Upper lobe of left lung (tissue), 6 donors: Measurements from ENCODE around the gene APOB. TPM values are rescaled to one million over a fixed set of nuclear protein-coding genes. Genes with fewer than 3 reads are reported as not detected.

ENCODE experiments used
- ATAC-seq, 2 donors: fragments of 200-7000 bp; cut with Tn5 transposase; one replicate each; pipeline ENCODE4 v1.9.1; 2022; ENCODE audit warnings: mild to moderate bottlenecking in 2 of 2, moderate library complexity in 2 of 2; ENCODE audit not compliant: low FRiP score in 2 of 2
- DNase-seq, 2 donors: peaks; one replicate each; pipeline ENCODE4 v3.0.0-alpha.2; 2019 to 2020
- H3K27ac ChIP-seq, 4 donors: fragments of 200-600 bp; sonication (generic); one replicate each; pipeline ENCODE4 v1.5.1; 2016 to 2019
- H3K27me3 ChIP-seq, 4 donors: fragments of 200-600 bp; sonication (generic); one replicate each; pipeline ENCODE4 v1.5.1; 2017 to 2019
- H3K36me3 ChIP-seq, 4 donors: fragments of 200-600 bp; sonication (generic); one replicate each; pipeline ENCODE4 v1.5.1; 2016 to 2019
- H3K4me1 ChIP-seq, 4 donors: fragments of 200-600 bp; sonication (generic); one replicate each; pipeline ENCODE4 v1.5.1; 2018 to 2019
- H3K4me3 ChIP-seq, 4 donors: fragments of 200-600 bp; sonication (generic); one replicate each; pipeline ENCODE4 v1.5.1; 2017 to 2019; ENCODE audit warnings: mild to moderate bottlenecking in 2 of 4, moderate library complexity in 1 of 4
- H3K9me3 ChIP-seq, 4 donors: fragments of 200-600 bp; sonication (generic); one replicate each; pipeline ENCODE4 v1.5.1; 2018 to 2019
- CTCF ChIP-seq, 6 experiments: fragments of 450-650 bp in 4 of 6; fragments of 200-600 bp in 2 of 6; sonication (generic) in 2 of 6; IDR thresholded peaks; one replicate each; pipeline ENCODE4 v1.5.1; 2016 to 2019; ENCODE audit warnings: antibody characterized with exemption in 6 of 6
- EP300 ChIP-seq, 4 donors: sonication (generic); formaldehyde crosslinking; IDR thresholded peaks; one replicate each; pipeline ENCODE4 v1.5.1; 2017; ENCODE audit warnings: antibody characterized with exemption in 4 of 4, control low read depth in 2 of 4
- POLR2A ChIP-seq, 4 donors: fragments of 450-650 bp; IDR thresholded peaks; one replicate each; pipeline ENCODE4 v1.5.1; 2016 to 2017; ENCODE audit warnings: antibody characterized with exemption in 4 of 4, mild to moderate bottlenecking in 2 of 4
- POLR2AphosphoS5 ChIP-seq, 2 donors: sonication (generic); formaldehyde crosslinking; IDR thresholded peaks; one replicate each; pipeline ENCODE4 v1.5.1; 2017; ENCODE audit warnings: antibody characterized with exemption in 2 of 2
- WGBS, 2 donors: methylation state at CpG; one replicate each; pipeline ENCODE4 v1.1.5; 2017 to 2018; 5-methylcytosine and 5-hydroxymethylcytosine counted together
- total RNA-seq, 6 donors: library from RNA; depleted of rRNA in 4 of 6; stranded (reverse); fragments of >200 nt in 4 of 6; gene quantifications; one replicate each; pipeline versions ENCODE4 v1.1.0 to v1.2.1, GENCODE V29; 2016 to 2021
- donor health status: DM: no; HTN: no; CAD: no; lungs with moderate emphysema.
- donor health status: DM: no; HTN: yes; CAD: no; lungs with severe emphysema.

The APOB gene
- total RNA-seq, 6 donors from 2014 or later, result under 0.01 to 2.1 (median 0.60) TPM

GRCh38 chr2:20999906-21000645 lies 43.8 kb downstream of the APOB start:
- H3K9me3 ChIP-seq, result no peaks in the 10 kb centered on the region
- TF ChIP-seq EP300 (IDR thresholded peaks at IDR 0.05) (no peak), POLR2A (IDR thresholded peaks at IDR 0.05) (no peak), POLR2AphosphoS5 (IDR thresholded peaks at IDR 0.05) (no peak), CTCF (IDR thresholded peaks at IDR 0.05) (no peak)
- H3K27me3 ChIP-seq, result no peaks in the 10 kb centered on the region
- WGBS, 2 donors, result 85 to 90% methylated on average over 4 of the region's 4 CpGs
- no peak for DNase-seq
- ATAC-seq, result no peak
- H3K4me3 ChIP-seq, result no peak overlapping the region
- H3K36me3 ChIP-seq, result no peaks in the 10 kb centered on the region
- H3K4me1 ChIP-seq, result no peaks in the 10 kb centered on the region
- H3K27ac ChIP-seq, result no peak overlapping the region

- TF ChIP-seq EP300 (IDR thresholded peaks at IDR 0.05), result no peak
- TF ChIP-seq CTCF (IDR thresholded peaks at IDR 0.05), result no peak
- no peak for TF ChIP-seq POLR2AphosphoS5 (IDR thresholded peaks at IDR 0.05)
- TF ChIP-seq POLR2A (IDR thresholded peaks at IDR 0.05), result no peak
- 89 to 90% methylated on average over 5 of the region's 5 CpGs for WGBS, 2 donors
- DNase-seq (no peak), ATAC-seq (no peak)
- Histone ChIP-seq H3K27ac (no peak overlapping the region), H3K4me3 (no peak overlapping the region), H3K36me3 (no peaks in the 10 kb centered on the region), H3K9me3 (no peaks in the 10 kb centered on the region), H3K4me1 (no peaks in the 10 kb centered on the region), H3K27me3 (no peaks in the 10 kb centered on the region)
These were observed 44.6 kb downstream of the APOB start for GRCh38 chr2:20998972-20999905.

- H3K27ac ChIP-seq, result no peak overlapping the region
- DNase-seq (no peak), ATAC-seq (no peak)
- WGBS, 2 donors, result 79 to 82% methylated on average over 7 of the region's 7 CpGs
- no peaks in the 10 kb centered on the region for H3K36me3 ChIP-seq
- H3K4me3 ChIP-seq, result no peak overlapping the region
- no peak for TF ChIP-seq CTCF (IDR thresholded peaks at IDR 0.05)
- no peak for TF ChIP-seq EP300 (IDR thresholded peaks at IDR 0.05)
- TF ChIP-seq POLR2AphosphoS5 (IDR thresholded peaks at IDR 0.05), result no peak
- TF ChIP-seq POLR2A (IDR thresholded peaks at IDR 0.05), result no peak
- H3K9me3 ChIP-seq, result no peaks in the 10 kb centered on the region
- no peaks in the 10 kb centered on the region for H3K4me1 ChIP-seq
- no peaks in the 10 kb centered on the region for H3K27me3 ChIP-seq
These were observed 45.7 kb downstream of the APOB start for GRCh38 chr2:20997953-20998722.

GRCh38 chr2:20994130-20994529 lies 49.7 kb downstream of the APOB start:
- WGBS, 2 donors, result 68 to 76% methylated on average over 5 of the region's 5 CpGs
- H3K9me3 ChIP-seq, result no peaks in the 10 kb centered on the region
- H3K27ac ChIP-seq, result no peak overlapping the region
- no peaks in the 10 kb centered on the region for H3K36me3 ChIP-seq
- H3K4me1 ChIP-seq, result peaks cover 0 to 4% (median 1%) of the 10 kb centered on the region in 4 donors
- H3K4me3 ChIP-seq, result no peak overlapping the region
- no peaks in the 10 kb centered on the region for H3K27me3 ChIP-seq
- ATAC-seq (no peak), DNase-seq (no peak)
- no peak for TF ChIP-seq CTCF (IDR thresholded peaks at IDR 0.05)
- no peak for TF ChIP-seq POLR2A (IDR thresholded peaks at IDR 0.05)
- TF ChIP-seq POLR2AphosphoS5 (IDR thresholded peaks at IDR 0.05), result no peak
- TF ChIP-seq EP300 (IDR thresholded peaks at IDR 0.05), result no peak
